AG04450 (cell line): ENCODE results near the gene CDH4. TPM values are rescaled to one million over a fixed set of nuclear protein-coding genes. Genes with fewer than 3 reads are reported as not detected.

ENCODE experiments used
- CTCF ChIA-PET: fragments of 300-600, 350-600 bp; formaldehyde crosslinking; extraction: SDS; loops from one replicate; lab custom pipeline; 2022; ENCODE audit warnings: antibody characterized with exemption, inconsistent platforms; lab: Charles Lee
- POLR2A ChIA-PET: fragments of 350-600 bp; formaldehyde crosslinking; extraction: SDS; loops from one replicate; lab custom pipeline; 2021; ENCODE audit warnings: antibody characterized with exemption, inconsistent platforms; lab: Yijun Ruan, JAX
- DNase-seq: peaks from one replicate; pipeline ENCODE4 v3.0.0-alpha.2; 2011; ENCODE audit warnings: low read depth, low spot score
- H3K27ac ChIP-seq: one replicate; pipeline ENCODE4 v1.5.1; 2012; ENCODE audit warnings: low read depth, low read length, control low read depth
- H3K27me3 ChIP-seq: one replicate; pipeline ENCODE4 v1.6.0; 2012; ENCODE audit warnings: low read length; ENCODE audit not compliant: control insufficient read depth, insufficient read depth
- H3K4me3 ChIP-seq: 2 replicates; pipeline ENCODE4 v1.5.1; 2011; ENCODE audit warnings: mild to moderate bottlenecking, low read depth, low read length, control low read depth
- H3K9me3 ChIP-seq: 2 replicates; pipeline ENCODE4 v1.5.1; 2012; ENCODE audit warnings: low read length; ENCODE audit not compliant: control insufficient read depth, insufficient read depth
- polyA plus RNA-seq: library from polyadenylated mRNA; depleted of rRNA; stranded (reverse); fragments of >200 nt; gene quantifications from 2 replicates; pipeline ENCODE4 v1.2.3, GENCODE V29; 2011
- TF ChIP-seq, protein P1 (sequence below): IDR thresholded peaks from 2 replicates; pipeline ENCODE4 v1.5.1; 2011; ENCODE audit warnings: low read depth, low read length, control low read depth, inconsistent platforms

Gene CDH4
- polyA plus RNA-seq, 1 experiment = 1.6 TPM

DNA sequence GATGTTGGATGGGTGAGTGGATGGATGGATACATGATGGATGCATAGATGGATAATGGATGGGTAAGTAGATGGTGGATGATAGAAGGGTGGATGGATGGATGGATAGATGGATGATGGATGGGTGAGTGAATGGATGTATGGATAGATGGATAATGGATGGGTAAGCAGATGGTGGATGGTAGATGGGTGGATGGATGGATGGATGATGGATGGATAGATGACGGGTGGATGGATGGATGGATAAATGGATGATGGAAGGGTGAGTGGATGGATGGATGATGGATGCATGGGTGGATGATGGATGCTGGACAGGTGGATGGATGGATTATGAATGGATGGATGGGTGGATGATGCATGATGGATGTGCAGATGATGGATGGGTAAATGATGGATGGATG, 638.1 kb downstream of the CDH4 start:
- DNase-seq = no peak
- Histone ChIP-seq H3K4me3 (no peak overlapping the region), H3K27ac (no peak overlapping the region), H3K9me3 (peaks cover 6% of the 10 kb centered on the region), H3K27me3 (no peaks in the 10 kb centered on the region)
- TF ChIP-seq, protein P1, sequence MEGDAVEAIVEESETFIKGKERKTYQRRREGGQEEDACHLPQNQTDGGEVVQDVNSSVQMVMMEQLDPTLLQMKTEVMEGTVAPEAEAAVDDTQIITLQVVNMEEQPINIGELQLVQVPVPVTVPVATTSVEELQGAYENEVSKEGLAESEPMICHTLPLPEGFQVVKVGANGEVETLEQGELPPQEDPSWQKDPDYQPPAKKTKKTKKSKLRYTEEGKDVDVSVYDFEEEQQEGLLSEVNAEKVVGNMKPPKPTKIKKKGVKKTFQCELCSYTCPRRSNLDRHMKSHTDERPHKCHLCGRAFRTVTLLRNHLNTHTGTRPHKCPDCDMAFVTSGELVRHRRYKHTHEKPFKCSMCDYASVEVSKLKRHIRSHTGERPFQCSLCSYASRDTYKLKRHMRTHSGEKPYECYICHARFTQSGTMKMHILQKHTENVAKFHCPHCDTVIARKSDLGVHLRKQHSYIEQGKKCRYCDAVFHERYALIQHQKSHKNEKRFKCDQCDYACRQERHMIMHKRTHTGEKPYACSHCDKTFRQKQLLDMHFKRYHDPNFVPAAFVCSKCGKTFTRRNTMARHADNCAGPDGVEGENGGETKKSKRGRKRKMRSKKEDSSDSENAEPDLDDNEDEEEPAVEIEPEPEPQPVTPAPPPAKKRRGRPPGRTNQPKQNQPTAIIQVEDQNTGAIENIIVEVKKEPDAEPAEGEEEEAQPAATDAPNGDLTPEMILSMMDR = no peak
- ChIA-PET POLR2A (no interaction called here), CTCF (interaction anchor here (0.6 kb wide), 1 partner anchor 51 kb away, joined by 5 read pairs; no protein-coding TSS in a partner anchor)

DNA sequence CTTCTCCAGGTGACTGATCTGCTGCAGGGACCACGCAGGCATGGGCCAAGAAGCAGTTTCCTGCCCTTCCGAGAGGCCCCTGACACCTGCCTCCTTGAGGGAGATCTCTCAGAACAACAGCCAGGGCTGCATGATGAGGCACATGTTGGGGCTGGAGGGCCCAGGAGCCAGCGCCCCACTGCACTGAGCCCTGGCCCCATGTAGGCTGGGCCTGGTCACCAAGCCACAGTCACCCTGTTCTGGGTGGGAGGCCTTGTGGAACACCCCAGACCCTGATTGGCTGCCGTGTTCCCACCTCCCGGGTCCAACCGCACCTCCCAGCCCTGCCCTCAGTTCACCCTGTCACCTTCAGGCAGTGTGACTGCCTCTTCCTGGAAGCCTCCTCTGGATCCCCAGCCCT, 639.4 kb downstream of the CDH4 start:
- Histone ChIP-seq H3K27me3 (no peaks in the 10 kb centered on the region), H3K9me3 (peaks cover 6% of the 10 kb centered on the region), H3K4me3 (no peak overlapping the region), H3K27ac (peak overlapping the region; percentile 21)
- ChIA-PET CTCF (no interaction called here), POLR2A (no interaction called here)
- TF ChIP-seq, protein P1 = no peak
- DNase-seq = no peak

DNA sequence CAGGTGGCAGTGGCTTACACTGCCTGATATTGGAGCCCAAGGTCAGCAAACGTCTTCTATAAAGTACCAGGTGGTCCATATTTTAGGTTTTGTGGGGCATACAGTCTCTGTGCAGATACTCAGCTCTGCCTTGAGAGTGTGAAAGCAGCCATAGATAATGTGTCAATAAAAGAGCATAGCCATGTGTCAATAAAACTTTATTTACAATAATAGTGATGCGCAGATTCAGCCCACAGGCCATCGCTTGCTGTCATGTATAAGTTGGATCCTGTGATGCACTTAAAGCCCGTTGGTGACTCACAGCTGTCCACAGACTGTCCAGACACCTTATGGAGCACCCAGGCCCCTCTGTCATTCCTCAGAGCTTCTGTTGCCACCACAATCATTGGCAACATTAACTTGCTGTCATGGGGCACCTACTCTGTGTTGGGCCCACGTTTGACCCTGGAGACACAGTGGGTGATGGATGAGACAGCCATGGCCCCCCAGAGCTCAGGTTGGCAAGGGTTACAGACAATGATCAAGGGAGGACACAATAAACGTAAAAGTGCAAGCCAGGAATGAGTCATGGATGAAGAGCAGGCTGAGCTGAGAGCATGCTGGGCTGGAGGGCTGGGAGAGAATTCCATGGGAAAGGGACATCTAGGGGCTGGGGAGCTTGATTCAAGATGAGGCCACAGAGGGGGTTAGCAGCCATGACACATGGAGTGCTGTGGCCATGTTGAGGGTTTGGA, 640.0 kb downstream of the CDH4 start:
- POLR2A ChIA-PET = no interaction called here

DNA sequence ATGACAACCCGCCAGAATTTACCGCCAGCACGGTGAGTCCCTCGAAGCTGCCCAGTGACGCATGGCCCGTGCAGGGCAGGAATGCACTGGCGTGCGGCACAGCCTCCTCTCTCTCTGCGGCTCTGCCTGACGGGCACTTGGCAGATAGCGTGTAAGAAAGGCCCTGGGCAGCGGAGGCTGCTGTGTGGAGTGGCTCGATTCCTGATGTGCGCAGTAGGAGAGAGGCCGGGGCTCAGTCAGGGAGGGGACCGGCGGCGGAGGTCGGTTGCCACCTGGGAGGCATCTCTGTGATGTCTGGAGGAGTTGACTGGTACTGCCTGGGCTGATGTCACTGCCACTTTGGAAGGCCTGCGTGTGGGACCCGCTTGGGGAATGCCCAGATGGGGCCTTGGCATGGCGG, 643.0 kb downstream of the CDH4 start:
- CTCF ChIA-PET = no interaction called here
- no peak for DNase-seq
- Histone ChIP-seq H3K4me3 (no peak overlapping the region), H3K9me3 (peaks cover 6% of the 10 kb centered on the region), H3K27me3 (peaks cover 2% of the 10 kb centered on the region), H3K27ac (no peak overlapping the region)
- POLR2A ChIA-PET = no interaction called here
- TF ChIP-seq, protein P1 = no peak

More for the DNA sequence above, 640.0 kb downstream of the CDH4 start:
- no peaks in the 10 kb centered on the region for H3K27me3 ChIP-seq
- DNase-seq = no peak
- H3K9me3 ChIP-seq = peaks cover 6% of the 10 kb centered on the region
- H3K27ac ChIP-seq = no peak overlapping the region
- CTCF ChIA-PET = no interaction called here
- TF ChIP-seq, protein P1 = no peak
- H3K4me3 ChIP-seq = no peak overlapping the region

DNA sequence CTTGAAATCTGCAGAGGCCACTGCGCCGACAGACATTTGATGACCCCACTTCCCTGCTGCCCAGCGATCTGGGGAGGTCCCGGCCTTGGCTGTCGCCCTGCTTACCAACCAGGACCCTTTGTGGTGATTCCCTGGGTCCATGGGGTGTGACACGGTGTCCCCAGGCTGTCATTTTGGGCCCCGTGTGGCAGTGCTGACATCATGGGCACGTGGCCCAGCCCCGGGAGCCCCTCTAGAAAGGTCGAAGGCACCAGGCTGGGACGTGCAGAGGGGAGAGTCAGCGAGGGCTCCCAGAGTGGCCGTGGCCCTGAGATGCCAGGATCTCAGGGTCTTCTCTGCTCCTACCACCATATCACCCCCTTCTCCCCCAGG, 643.6 kb downstream of the CDH4 start:
- CTCF ChIA-PET = interaction anchor here (0.6 to 1.7 kb wide), 15 partner anchors 9 to 1044 kb away, joined by 3 to 13 read pairs (median 4); no protein-coding TSS in a partner anchor
- H3K9me3 ChIP-seq = peaks cover 6% of the 10 kb centered on the region

More for the DNA sequence above, 643.6 kb downstream of the CDH4 start:
- H3K27me3 ChIP-seq = peaks cover 2% of the 10 kb centered on the region
- TF ChIP-seq, protein P1 = no peak
- no peak overlapping the region for H3K4me3 ChIP-seq
- no peak for DNase-seq
- POLR2A ChIA-PET = no interaction called here
- H3K27ac ChIP-seq = no peak overlapping the region
